Sigmoid colon (tissue), 4 donors: ENCODE data around the gene TBCE.

ENCODE experiments used
- EP300 ChIP-seq, 4 donors: sonication (generic); formaldehyde crosslinking; IDR thresholded peaks; one replicate each; pipeline ENCODE4 v1.6.1; 2017; ENCODE audit warnings: antibody characterized with exemption in 4 of 4
- POLR2A ChIP-seq, 2 donors: fragments of 450-650 bp; IDR thresholded peaks; one replicate each; pipeline ENCODE4 v1.6.1; 2016; ENCODE audit warnings: antibody characterized with exemption in 2 of 2, mild to moderate bottlenecking in 2 of 2, moderate library complexity in 2 of 2
- POLR2AphosphoS5 ChIP-seq, 4 donors: sonication (generic); formaldehyde crosslinking; IDR thresholded peaks; one replicate each; pipeline ENCODE4 v1.6.1; 2017; ENCODE audit warnings: antibody characterized with exemption in 4 of 4
- TF ChIP-seq, protein P1 (sequence below), 4 experiments: fragments of 450-650 bp in 3 of 4; fragments of 200-600 bp in 1 of 4; IDR thresholded peaks; one replicate each; pipeline ENCODE4 v1.5.1; 2016 to 2019; ENCODE audit warnings: antibody characterized with exemption in 4 of 4, mild to moderate bottlenecking in 3 of 4, moderate library complexity in 2 of 4

DNA sequence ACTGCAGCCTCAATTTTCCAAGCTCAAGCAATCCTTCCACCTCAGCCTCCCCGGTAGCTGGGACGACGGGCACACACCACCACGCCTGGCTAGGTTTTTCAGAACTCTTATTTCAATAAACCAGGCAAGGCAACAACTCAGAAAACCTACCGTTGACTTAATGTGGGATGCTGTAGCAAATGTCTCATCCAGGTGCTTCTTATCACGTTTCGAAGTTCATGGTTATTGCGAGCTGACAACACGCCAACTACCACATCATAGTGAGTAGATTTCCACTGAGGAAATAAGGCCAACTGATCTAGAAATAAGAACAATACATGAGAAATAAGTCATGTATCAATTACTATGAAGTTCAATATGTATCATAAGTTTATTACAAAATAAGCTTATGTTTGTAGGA lies 127.3 kb downstream of the TBCE start:
- TF ChIP-seq, protein P1, sequence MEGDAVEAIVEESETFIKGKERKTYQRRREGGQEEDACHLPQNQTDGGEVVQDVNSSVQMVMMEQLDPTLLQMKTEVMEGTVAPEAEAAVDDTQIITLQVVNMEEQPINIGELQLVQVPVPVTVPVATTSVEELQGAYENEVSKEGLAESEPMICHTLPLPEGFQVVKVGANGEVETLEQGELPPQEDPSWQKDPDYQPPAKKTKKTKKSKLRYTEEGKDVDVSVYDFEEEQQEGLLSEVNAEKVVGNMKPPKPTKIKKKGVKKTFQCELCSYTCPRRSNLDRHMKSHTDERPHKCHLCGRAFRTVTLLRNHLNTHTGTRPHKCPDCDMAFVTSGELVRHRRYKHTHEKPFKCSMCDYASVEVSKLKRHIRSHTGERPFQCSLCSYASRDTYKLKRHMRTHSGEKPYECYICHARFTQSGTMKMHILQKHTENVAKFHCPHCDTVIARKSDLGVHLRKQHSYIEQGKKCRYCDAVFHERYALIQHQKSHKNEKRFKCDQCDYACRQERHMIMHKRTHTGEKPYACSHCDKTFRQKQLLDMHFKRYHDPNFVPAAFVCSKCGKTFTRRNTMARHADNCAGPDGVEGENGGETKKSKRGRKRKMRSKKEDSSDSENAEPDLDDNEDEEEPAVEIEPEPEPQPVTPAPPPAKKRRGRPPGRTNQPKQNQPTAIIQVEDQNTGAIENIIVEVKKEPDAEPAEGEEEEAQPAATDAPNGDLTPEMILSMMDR (IDR thresholded peaks at IDR 0.05), result no peak
- TF ChIP-seq EP300 (IDR thresholded peaks at IDR 0.05), result no peak
- TF ChIP-seq POLR2A (IDR thresholded peaks at IDR 0.05), result no peak
- TF ChIP-seq POLR2AphosphoS5 (IDR thresholded peaks at IDR 0.05), result no peak
